HG02840 (cell line): ENCODE results near the gene BECN2.
A peak's percentile ranks its signal among the peaks of the same experiment; 100 is the strongest.
"Not testable (repeated sequence)": the region's sequence is repeated elsewhere in the genome, so short reads cannot be mapped to it uniquely, and the experiment has no call there.

Source experiments
- ATAC-seq: cut with Tn5 transposase; IDR thresholded peaks from one replicate; pipeline ENCODE4 v1.9.1; 2021; ENCODE audit warnings: mild to moderate bottlenecking, moderate library complexity, moderate number of reproducible peaks; ENCODE audit not compliant: unreplicated experiment, low FRiP score

The BECN2 gene

DNA sequence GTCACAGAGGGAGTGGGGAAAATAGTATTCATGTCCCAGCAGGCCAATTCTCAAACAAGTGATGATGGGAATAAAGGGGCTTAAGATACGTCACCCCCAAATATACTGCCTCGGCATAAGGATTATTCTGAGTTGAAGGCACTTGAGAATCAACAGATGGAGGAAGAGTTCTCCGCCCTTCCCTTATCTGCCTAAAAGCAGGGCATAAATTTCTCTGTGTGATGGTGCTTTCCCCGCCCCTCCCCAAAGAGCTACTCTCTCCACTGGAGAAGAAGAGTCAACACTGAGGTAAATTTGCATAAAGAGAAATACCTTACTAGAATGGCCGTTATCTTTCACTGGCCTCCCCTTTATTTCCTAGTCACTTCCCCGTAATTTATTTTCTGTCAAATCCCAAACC is 18.7 kb downstream of the BECN2 start:
- ATAC-seq = no peak

DNA sequence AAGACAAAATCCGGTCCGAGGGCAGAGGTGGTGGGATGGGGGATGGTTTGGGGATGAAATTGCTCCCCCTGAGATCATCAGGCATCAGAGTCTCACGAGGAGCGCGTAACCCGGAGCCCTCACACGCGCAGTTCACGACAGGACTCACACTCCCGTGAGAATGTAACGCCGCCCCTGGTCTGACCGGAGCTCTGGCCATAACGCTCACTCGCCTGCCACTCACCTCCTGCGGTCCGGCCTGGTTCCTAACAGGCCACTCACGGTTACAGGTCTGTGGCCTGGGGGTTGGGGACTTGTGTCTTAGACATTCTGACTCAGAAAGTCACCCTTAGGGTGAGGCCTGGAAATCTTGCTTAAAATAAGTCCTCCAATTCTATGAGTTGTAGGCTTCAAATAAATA is 21.5 kb downstream of the BECN2 start:
- ATAC-seq = no peak

DNA sequence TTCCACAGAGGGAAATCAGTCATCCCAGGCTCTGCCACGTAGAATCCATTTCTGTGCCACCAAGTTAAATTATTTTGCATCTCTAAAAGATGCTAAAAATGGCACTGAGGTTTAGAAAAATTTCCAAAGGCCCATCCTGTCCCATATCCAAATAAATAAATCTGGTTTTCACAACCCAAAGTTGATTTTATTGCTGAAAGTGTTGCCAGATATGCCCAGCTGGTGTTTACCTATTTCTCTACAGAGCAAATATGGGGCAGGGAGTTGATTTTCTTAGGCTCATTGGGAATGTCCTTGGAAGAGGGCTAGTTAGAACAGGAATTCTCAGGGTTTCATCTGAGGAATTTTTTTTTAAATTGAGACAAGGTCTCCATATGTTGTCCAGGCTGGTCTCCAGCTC is 22.4 kb downstream of the BECN2 start:
- ATAC-seq = no peak

DNA sequence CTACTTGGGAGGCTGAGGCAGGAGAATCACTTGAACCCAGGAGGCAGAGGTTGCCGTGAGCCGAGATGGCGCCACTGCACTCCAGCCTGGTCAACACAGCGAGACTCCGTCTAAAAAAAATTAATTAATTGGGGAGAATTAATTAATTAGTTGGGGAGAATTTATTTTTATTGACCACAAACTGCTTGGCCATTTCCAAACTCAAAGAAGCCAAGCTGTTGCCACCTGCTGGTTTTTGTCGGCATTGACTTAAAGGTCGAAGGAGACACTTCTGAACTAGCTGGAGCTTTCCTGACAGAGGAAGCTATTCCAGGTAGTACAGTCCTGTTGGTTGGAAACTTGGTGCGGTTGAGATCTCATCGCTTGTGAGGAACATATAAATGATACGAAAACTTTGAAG is 28.2 kb downstream of the BECN2 start:
- ATAC-seq = no peak

DNA sequence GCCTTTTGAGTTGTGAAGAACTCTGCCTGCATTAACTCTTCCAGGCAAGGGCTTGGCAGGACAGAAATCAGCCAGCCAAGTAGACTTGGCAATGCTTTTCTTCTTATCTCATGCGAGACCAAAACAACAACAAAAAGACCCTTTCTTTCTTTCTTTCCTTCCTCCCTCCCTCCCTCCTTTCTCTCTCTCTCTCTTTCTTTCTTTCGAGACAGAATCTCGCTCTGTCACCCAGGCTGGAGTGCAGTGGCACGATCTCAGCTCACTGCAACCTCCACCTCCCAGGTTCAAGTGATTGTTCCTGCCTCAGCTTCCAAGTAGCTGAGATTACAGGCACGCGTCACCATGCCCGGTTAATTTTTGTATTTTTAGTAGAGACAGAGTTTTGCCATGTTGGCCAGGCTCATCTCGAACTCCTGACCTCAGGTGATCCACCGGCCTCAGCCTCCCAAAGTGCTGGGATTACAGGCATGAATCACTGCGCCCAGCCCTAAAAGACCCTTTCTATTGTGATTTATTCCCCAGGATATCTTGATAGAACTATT is 30.9 kb downstream of the BECN2 start:
- ATAC-seq = not testable (repeated sequence)

DNA sequence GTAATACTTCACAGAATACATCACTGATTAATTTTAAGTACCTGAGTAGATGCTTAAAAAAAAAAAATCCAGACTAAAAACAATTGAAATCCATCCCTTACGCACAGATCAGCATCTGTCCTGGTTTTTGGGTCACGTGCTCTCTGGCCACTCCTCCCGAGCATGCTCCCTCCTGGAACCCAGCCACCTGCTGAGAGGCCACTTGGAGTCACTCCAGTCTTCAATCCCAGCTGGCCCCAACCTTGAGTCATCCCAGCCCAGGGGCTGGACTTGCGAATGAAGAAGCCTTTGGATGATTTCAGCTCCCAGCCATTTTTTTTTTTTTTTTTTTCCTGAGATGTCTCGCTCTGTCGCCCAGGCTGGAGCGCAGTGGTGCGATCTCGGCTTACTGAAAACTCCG is 32.5 kb downstream of the BECN2 start:
- no peak for ATAC-seq

DNA sequence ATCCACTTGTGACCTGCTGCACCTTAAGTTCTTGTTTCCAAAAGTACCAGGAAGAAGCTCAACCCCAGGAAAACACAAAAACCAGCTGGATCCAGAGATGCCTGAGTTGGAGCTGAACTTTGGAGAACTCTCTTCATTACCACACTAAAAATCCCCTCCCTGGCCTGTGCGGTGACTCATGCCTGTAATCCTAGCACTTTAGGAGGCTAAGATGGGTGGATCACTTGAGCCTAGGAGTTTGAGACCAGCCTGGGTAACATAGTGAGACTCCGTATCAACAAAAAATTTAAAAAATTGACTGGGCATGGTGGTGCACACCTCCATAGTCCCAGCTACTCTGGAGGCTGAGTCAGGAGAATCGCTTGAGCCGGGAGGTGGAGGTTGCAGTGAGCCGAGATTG is 35.2 kb downstream of the BECN2 start:
- ATAC-seq = no peak

DNA sequence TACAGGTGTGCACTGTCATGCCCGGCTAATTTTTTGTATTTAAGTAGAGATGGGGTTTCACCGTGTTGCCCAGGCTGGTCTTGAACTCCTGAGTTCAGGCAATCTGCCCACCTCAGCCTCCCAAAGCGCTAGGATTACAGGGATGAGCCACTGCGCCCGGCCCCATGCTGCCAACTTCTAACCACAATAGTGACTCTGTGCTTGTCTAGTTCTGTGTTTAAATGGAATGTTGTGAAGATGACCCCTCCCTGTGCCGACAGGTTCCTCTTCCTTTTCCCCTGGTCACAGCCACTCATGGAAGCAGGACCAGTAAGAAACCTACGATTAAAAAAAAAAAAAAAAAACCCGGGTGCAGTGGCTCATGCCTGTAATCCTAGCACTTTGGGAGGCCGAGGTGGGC is 36.6 kb downstream of the BECN2 start:
- ATAC-seq = no peak

DNA sequence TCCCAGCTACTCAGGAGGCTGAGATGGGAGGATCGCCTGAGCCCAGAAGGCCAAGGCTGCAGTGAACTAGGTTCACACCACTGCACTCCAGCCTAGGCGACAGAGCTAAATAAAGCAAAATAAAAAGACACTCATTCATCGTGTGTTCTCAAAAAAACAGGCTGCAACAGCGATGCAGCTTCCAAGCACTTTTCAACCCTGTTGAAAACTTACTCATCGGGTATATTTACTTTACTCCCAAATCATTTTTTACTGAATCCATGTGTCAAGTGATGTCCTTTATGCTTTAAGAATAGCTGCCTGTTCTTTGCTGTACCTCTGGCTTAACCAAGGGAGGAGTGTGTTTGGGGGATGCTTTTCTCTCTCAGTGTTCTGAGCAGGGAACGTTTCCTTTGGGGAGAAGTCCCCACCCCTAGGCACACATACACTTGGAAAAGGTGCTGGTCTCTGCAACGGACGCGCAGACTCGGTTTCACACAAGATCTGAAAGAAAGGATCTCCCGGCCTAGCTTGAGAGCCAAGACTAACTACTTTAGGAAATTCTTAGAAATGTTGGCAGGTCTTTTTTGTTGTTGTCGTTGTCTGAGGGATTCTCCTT is 39.9 kb downstream of the BECN2 start:
- no peak for ATAC-seq

DNA sequence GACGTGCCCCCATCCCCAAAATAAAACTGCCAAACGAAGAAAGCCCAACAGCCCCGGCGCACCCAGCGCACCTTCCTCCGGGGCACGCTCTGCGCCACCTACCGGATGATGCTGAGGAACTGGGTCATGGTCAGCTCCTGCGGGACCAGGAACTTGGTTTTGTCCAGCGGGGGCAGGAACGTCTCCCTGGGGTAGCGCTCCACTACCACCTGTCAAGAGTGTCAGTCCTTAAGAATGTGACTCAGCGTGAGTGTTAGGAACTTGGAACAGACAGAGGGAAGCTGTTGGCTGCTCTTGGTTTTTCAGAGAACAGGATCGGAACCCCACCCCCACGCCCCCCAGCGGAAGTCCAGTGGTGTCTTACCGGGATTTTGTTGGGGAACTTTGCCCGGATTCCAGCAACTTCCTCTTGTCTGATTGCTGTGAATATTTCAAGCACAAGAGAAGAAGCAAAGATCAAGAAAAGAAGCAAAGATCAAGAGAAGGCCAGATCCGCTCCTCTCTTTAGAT is 40.9 kb downstream of the BECN2 start:
- peak; percentile 82 for ATAC-seq

DNA sequence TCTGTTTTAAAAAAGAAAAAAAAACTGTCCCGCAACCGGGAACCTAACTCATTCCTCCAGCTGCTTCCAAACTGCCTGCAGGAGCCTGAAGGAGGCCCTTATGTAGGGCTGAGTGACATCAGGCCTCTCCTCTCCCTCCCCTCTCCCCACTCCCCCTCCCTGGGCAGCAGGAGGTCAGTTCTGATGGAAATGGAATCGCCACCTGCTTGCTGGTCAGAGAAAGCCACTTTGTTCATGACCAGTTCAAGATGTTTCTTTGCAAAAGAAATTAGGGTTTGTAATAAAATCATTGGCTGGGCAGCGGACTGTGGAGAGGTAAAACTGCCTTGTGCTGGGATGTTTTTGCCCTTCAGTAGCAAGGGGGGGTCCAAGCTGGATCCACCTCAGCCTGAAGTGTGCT is 41.5 kb downstream of the BECN2 start, which contains the start of gene MAP1LC3C:
Gene MAP1LC3C (minus strand): TSS at position 73 of the 400 bp plus-strand sequence. CDS start 90 bp downstream, outside the sequence.
- ATAC-seq = no peak

DNA sequence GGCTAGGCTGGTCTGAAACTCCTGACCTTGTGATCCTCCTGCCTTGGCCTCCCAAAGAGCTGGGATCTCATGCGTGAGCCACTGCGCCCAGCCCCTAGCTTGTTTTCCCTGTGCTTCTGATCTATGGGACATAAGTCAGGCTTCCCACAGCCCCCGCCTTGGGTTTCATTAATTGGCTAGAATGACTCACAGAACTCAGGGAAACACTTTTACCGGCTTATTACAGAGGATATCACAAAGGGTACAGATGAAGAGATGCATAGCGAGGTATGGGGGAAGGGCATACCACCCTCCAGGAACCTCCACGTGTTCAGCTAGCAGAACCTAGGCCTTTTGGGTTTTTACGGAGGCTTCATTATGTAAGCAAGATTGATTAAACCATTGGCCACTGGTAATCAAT is 42.9 kb downstream of the BECN2 start:
- ATAC-seq = no peak

DNA sequence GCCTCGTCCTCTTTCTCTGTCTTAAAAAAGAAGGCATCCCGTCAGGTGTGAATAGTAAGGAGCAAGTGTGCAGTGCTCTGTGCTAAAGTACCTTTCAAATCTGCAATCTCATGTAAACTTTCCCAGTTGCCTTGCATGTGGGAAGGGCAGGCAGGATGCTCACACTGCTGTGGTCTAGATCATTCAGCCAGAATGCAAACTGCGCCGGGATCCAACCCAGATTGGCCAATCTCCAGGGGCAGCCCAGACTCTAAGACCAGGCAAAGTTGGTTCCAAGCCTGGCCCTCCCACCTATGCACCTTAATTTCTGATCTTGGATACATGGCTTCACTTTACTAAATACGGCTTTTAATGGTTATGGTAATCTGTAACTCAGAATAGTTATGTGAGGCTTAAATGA is 44.5 kb downstream of the BECN2 start:
- no peak for ATAC-seq

DNA sequence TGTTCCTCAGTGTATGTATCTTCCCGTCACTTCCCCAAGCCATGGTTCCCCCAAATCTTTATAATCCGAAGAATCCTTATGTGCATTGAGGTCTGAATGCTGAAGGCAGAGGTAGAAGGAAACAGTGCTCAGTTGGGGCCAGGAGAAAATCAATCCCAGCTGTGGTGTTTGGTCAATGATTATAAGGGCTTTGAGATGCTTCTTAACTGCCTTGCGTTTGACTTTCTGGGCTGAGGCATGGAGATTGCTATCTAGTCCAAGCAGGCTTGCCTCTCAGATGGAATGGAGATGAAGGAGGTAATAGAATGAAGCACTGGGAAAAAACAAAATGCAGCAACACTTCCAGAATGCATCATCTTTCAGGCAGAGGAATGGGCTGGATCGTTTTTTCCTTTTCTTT is 44.9 kb downstream of the BECN2 start:
- no peak for ATAC-seq

DNA sequence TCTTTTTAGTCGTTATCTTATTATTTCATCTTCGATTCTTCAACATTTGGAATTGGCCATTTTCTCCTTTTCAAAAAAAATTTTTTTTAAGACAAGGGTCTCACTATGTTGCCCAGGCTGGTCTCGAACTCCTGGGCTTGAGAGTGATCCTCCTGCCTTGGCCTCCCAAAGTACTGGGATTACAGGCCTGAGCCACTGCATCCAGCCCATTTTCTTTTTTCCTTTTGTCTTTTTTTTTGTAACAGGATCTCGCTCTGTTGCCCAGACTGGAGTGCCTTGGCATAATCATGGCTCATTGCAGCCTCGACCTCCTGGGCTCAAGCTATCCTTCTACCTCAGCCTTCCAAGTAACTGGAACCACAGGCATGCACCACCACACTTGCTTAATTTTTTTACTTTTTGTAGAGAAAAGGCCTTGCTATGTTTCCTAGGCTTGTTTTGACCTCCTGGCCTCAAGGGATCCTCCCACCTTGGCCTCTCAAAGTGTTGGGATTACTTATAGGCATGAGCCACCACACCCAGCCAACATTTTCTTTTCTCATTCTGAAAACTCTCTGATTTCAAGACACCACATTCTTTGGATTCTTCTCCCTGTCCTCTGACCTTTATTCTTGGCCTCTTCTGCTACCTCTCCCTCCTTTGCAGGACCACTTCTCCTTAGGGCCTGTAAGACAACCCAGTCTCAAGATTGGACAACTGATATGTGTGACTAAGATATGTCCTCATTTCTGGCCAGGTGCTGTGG is 47.4 kb downstream of the BECN2 start:
- no peak for ATAC-seq

DNA sequence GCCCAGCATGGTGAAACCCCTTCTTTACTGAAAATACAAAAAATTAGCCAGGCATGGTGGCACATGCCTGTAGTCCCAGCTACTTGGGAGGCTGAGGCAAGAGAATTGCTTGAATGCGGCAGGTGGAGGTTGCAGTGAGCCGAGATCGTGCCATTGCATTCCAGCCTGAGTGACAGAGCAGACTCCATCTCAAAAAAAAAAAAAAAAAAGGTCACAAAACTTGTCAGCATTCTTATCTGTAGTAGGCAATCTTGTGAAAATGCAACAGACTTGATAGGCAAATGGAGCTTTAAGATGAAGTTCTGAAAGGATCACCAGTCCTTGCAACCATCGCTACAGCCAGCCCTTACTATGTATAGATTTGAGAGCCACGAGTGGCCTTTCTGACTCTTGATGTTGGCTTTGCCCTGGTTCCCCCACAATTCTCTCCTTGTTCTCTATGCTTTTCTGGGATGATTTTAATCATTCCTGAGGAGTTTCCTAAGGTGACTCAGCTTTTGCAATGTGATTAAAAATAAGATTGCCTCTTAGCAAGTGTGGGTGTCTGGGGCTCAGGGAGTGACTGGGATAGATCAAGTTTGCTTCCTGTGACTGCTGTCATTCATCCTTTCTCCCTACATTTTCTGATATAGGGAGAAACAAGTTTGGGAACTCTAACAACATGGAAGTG is 48.4 kb downstream of the BECN2 start:
- no peak for ATAC-seq

DNA sequence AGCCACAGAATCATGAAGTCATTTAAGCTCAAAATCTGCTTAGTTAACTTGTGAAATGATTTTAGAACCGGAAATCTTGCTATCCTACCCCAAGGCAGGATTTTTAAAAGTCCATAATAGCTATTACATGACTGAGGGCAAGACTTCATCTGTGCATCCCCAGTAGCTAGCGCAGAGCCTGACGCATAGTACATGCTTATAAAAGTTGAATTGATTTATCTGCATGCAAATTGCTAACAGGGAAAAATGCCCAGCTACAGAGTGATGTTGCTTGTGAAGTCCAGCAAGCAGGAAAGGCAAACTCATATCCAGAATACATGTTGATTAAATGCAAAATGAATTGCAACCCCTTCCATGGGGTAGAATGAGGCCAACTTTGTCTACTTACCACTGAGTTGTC is 49.4 kb downstream of the BECN2 start:
- ATAC-seq = no peak
